Right hindlimb (tissue), 1 donor: ENCODE results near the gene RPS19BP1.
"Not testable (repeated sequence)": the region's sequence is repeated elsewhere in the genome, so short reads cannot be mapped to it uniquely, and the experiment has no call there.

Source experiments
- DNase-seq: peaks from one replicate; pipeline ENCODE4 v3.0.0-alpha.2; 2018

RPS19BP1 gene

GRCh38 chr22:39510529-39511149 lies 21.9 kb downstream of the RPS19BP1 start:
- DNase-seq = no peak

DNA sequence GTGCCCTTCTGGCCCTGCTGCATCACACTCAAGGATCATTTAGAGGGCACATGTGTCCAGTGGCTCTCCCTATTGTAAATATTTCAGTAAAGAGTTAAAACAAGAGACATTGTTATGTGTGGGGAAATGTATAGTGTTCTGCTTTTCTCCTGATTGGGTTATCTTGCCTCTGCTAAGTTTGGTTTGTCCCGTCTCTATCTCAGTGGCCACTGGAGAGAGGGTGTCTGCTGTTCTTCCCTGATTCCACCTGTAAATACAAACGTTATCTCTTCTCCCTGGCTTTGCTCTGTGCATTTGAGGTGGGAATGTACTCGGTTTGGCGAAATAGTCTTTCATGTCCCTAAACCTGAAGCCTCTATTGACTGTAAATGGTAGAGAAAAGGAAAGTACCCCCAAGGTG lies 24.2 kb downstream of the RPS19BP1 start:
- no peak for DNase-seq

DNA sequence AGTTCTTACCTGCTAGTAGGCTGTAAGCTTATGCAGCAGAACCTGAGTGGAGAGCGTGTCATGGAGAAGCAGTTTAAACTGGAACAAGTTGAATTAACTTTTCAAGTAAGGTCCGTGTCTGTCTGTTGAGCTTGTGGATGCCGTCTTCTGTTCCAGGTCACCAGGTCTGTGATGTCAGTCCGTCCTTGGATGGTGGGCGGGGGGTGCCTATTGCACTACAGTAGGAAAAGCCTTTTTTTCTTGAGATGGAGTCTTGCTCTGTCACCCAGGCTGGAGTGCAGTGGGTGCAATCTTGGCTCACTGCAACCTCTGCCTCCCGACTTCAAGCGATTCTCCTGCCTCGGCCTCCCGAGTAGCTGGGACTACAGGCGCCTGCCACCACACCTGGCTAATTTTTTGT lies 25.5 kb downstream of the RPS19BP1 start:
- DNase-seq = not testable (repeated sequence)

DNA sequence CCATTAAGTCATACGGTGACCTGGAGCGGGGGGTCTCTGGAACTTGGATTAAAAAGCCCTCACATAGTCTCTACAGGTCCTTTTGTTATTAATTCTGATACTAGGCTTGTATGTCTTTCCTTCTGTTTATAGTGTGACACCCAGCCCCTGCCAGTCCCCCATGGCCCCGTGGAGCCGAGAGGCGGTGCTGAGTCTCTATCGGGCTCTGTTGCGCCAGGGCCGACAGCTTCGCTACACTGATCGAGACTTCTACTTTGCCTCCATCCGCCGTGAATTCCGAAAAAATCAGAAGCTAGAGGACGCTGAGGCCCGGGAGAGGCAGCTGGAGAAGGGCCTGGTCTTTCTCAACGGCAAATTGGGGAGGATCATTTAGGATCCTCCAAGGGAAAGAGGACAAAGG lies 28.5 kb downstream of the RPS19BP1 start:
- no peak for DNase-seq

GRCh38 chr22:39503630-39504029 lies 28.9 kb downstream of the RPS19BP1 start:
- no peak for DNase-seq

- DNase-seq = no peak
These were observed 29.6 kb downstream of the RPS19BP1 start for GRCh38 chr22:39502789-39503409.

- peak; percentile 98 for DNase-seq
These were observed 30.3 kb downstream of the RPS19BP1 start, which contains the start of gene MIEF1 for GRCh38 chr22:39502109-39502788. Gene MIEF1, plus strand, starts transcription at chr22:39502290. Its CDS starts 9,005 bp downstream, at chr22:39511295.

DNA sequence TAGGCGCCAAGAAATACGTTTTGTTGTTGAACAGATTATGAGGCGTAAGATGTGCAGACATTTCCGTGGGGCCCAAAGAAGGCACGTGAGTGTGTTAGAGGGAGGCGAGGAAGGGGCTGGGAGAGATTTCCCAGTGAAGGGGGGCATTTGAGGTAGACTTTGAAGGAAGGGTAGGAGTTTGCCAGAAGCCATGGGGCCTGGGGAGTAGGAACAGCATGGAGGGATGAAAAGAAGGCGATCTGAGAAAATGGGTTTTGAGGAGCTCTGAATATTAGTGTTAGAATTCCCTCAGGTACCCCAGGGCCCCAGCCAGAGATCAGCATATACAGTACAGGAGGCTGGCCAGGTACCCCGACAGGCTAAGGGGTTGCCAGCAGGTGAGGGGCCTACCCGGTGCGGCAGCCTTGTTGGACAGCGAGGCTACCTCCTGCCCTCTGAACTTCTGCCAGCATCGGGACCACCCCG lies 30.9 kb downstream of the RPS19BP1 start:
- no peak for DNase-seq

DNA sequence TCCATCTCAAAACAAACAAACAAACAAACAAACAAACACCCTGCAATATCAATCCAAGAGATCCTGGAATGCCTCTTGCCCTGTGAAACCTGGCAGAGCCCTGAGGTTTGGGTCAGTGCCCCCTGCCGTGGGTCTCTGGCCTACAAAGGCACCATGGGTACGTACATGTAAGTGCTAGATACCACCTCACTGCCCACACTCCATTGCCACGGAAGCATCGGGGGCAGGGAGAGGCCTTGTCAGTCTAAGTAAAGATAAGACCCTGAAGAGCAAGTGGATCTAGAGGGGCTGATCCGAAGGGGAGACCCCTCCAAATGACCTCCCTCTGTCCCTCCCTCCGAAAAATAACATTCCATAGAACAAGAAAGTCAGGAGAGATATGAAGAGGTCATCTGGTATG lies 32.4 kb downstream of the RPS19BP1 start:
- no peak for DNase-seq

DNA sequence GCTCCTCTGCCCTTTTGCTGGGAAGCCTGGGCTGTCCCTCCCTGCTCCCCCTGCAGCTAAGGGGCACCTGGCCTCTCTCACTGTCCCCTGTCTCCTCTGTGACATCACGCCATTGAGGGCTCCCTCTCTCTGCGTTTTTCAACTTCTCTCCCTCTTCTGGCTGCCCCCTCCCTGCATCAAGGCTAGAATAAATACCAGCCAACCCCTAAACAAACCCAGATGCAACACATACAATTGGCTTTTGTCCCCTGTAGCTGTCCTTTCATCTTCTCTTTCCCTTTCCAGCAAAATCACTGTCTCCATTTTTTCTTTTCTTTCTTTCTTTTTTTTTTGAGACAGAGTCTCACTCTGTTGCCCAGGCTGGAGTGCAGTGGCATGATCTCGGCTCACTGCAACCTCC lies 33.7 kb downstream of the RPS19BP1 start:
- no peak for DNase-seq

DNA sequence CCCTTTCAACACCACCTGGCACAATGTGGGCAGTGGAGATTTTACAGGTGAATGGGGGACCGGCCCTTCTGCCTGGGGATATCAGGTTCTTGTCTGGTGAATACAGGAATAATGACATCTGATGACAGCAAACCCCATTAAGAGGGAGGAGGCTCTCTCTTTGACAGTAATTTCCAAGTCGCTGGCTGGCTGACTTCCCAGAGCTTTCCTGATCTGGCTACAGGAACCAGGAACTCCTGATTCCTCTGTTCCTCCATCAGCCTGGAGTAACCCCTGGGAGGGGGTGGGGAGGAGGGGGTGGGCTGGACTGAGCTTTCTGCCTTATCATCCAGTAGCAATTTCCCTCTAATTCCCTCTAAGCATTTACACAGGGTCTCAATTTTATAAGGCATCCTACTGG lies 34.2 kb downstream of the RPS19BP1 start:
- DNase-seq = no peak

GRCh38 chr22:39497429-39497828 lies 35.1 kb downstream of the RPS19BP1 start:
- DNase-seq = no peak

DNA sequence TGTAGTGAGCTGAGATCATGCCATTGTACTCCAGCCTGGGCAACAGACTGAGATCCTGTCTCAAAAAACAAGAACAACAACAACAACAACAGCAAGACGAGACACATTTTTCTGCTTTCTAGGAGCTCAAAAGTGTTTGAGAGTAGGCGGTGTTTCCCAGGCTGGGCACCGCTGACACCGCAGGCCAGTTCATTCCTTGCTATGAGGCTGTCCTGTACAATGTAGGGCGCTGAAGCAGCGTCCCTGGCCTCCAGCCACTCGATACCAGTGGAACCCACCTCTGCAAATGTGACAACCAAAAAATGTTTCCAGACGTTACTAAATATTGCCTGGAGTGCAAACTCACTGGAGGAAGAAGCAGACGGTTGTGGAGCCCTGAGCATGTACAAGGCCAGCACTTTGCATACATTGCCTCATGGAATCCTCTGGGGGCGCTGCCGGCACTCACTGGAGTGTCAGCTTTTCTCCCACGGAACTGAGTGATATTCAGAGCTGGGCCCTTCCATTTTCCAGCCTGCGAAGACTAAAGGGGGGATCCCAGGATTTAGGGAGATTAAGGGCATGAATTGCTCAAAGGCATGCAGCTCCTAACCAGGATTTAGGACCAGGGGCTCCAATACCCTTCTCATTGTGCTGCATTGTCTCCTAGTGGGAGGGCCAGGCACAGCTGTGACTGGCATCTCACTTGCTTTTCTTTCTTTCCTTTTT lies 36.3 kb downstream of the RPS19BP1 start:
- peak; percentile 73 for DNase-seq

- no peak for DNase-seq
These were observed 38.0 kb downstream of the RPS19BP1 start for GRCh38 chr22:39494471-39495120.

DNA sequence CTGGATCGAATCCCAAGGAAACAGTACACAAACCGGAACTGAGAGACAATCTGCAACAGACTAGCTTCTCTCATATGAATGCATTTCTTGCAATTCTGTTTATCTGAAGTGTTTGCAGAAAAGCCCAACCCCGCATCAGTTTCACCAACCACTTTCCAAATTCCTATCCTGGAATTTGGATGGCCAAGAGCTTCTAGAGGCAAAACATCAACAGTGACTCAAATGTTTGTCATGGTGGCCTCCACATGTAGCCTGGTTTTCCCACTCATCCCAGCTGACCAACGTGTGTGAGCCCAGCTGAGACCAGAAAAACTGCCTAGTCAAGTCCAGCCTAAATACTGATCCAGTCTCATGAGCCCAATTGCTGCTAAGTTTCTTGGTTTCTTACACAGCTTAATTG lies 38.8 kb downstream of the RPS19BP1 start:
- no peak for DNase-seq

GRCh38 chr22:39492186-39492585 lies 40.4 kb downstream of the RPS19BP1 start:
- no peak for DNase-seq

DNA sequence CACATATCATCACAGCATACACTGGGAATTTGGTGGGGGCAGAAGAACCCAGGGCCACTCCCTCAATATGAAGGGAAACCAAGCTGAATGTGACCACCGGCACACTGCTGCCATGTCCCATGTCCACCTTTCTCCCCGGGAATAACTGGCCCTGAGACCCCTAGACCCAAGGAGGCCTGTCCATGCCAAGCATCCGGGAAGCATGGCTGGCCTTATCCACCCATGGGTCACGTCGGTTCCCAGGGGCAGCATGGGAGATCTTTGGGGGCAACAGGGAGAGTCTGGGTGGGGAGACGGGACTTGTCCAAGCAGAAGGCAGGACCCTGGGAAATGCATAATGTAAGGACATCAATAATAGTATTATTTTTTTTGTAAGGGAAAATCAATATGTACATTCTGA lies 40.9 kb downstream of the RPS19BP1 start:
- DNase-seq = no peak

GRCh38 chr22:39490966-39491680 lies 41.4 kb downstream of the RPS19BP1 start:
- DNase-seq = peak; percentile 23

GRCh38 chr22:39490135-39490798 lies 42.3 kb downstream of the RPS19BP1 start:
- DNase-seq = peak; percentile 81

GRCh38 chr22:39489094-39490068 lies 43.2 kb downstream of the RPS19BP1 start:
- peak; percentile 15 for DNase-seq
